Measurements from ENCODE around the gene BNIP5. TPM values are rescaled to one million over a fixed set of nuclear protein-coding genes. Genes with fewer than 3 reads are reported as not detected.

Gene BNIP5
- total and polyA plus RNA-seq, 4 donors: 2.3 TPM; not detected in 3

- no peak overlapping the region for H3K4me3 ChIP-seq (ENCODE audit: low read length in 2 of 2)
- H3K36me3 ChIP-seq (ENCODE audit: control insufficient read depth in 1 of 2, insufficient read depth in 2 of 2, low read length in 1 of 2): no peaks in the 10 kb centered on the region
- DNase-seq: no peak
- no peak for ATAC-seq (ENCODE audit: low FRiP score)
- H3K9me3 ChIP-seq (ENCODE audit: control insufficient read depth, low read length): no peaks in the 10 kb centered on the region
- H3K4me1 ChIP-seq (ENCODE audit: control insufficient read depth in 1 of 2, insufficient read depth in 2 of 2, low read length in 2 of 2): peaks cover 0 to 3% of the 10 kb centered on the region in 2 donors
- WGBS, 2 donors: 96 to 97% methylated on average over 8 of the region's 8 CpGs
- intact Hi-C loops (cut with DNase I): no loop called here
- no peak overlapping the region for H3K27ac ChIP-seq (ENCODE audit: low read depth in 1 of 2, low read length in 2 of 2)
- no peaks in the 10 kb centered on the region for H3K27me3 ChIP-seq (ENCODE audit: control insufficient read depth in 1 of 2, insufficient read depth in 2 of 2, low read length in 1 of 2)
Observed at GRCh38 chr6:36352477-36353157, 15.9 kb upstream of the BNIP5 start.

GRCh38 chr6:36350681-36351571, 14.2 kb upstream of the BNIP5 start:
- no peak overlapping the region for H3K4me3 ChIP-seq (ENCODE audit: low read length in 2 of 2)
- intact Hi-C loops (cut with DNase I): no loop called here
- ATAC-seq (ENCODE audit: low FRiP score): peak; percentile 68
- no peaks in the 10 kb centered on the region for H3K9me3 ChIP-seq (ENCODE audit: control insufficient read depth, low read length)
- no peaks in the 10 kb centered on the region for H3K27me3 ChIP-seq (ENCODE audit: control insufficient read depth in 1 of 2, insufficient read depth in 2 of 2, low read length in 1 of 2)
- H3K36me3 ChIP-seq (ENCODE audit: control insufficient read depth in 1 of 2, insufficient read depth in 2 of 2, low read length in 1 of 2): no peaks in the 10 kb centered on the region
- H3K4me1 ChIP-seq (ENCODE audit: control insufficient read depth in 1 of 2, insufficient read depth in 2 of 2, low read length in 2 of 2): peaks cover 0 to 3% of the 10 kb centered on the region in 2 donors
- 28 to 31% methylated on average over 15 of the region's 15 CpGs for WGBS, 2 donors
- peak; percentile 74 to 80 for DNase-seq
- H3K27ac ChIP-seq (ENCODE audit: low read depth in 1 of 2, low read length in 2 of 2): peak overlapping the region; percentile 38 to 95

- Histone ChIP-seq H3K4me3 (ENCODE audit: low read length in 2 of 2) (no peak overlapping the region), H3K27ac (ENCODE audit: low read depth in 1 of 2, low read length in 2 of 2) (peak overlapping the region in 1 of 2 donors; percentile 38), H3K4me1 (ENCODE audit: control insufficient read depth in 1 of 2, insufficient read depth in 2 of 2, low read length in 2 of 2) (peaks cover 0 to 3% of the 10 kb centered on the region in 2 donors), H3K36me3 (ENCODE audit: control insufficient read depth in 1 of 2, insufficient read depth in 2 of 2, low read length in 1 of 2) (no peaks in the 10 kb centered on the region), H3K9me3 (ENCODE audit: control insufficient read depth, low read length) (no peaks in the 10 kb centered on the region), H3K27me3 (ENCODE audit: control insufficient read depth in 1 of 2, insufficient read depth in 2 of 2, low read length in 1 of 2) (no peaks in the 10 kb centered on the region)
- 85 to 87% methylated on average over 4 of the region's 4 CpGs for WGBS, 2 donors
- intact Hi-C loops (cut with DNase I): no loop called here
- peak in 1 of 2 donors; percentile 12 for DNase-seq
- no peak for ATAC-seq (ENCODE audit: low FRiP score)
Observed at GRCh38 chr6:36350082-36350481, 13.4 kb upstream of the BNIP5 start.

GRCh38 chr6:36349240-36349639, 12.6 kb upstream of the BNIP5 start:
- WGBS, 2 donors: 93 to 95% methylated on average over 6 of the region's 6 CpGs
- peak in 1 of 2 donors; percentile 52 for DNase-seq
- intact Hi-C loops (cut with DNase I): no loop called here

GRCh38 chr6:36347621-36348020, 10.9 kb upstream of the BNIP5 start:
- no peaks in the 10 kb centered on the region for H3K27me3 ChIP-seq (ENCODE audit: control insufficient read depth in 1 of 2, insufficient read depth in 2 of 2, low read length in 1 of 2)
- H3K4me1 ChIP-seq (ENCODE audit: control insufficient read depth in 1 of 2, insufficient read depth in 2 of 2, low read length in 2 of 2): peaks cover 0 to 3% of the 10 kb centered on the region in 2 donors
- peak in 1 of 2 donors; percentile 23 for DNase-seq
- H3K27ac ChIP-seq (ENCODE audit: low read depth in 1 of 2, low read length in 2 of 2): no peak overlapping the region
- WGBS, 2 donors: 93% methylated on average over 4 of the region's 4 CpGs
- no peaks in the 10 kb centered on the region for H3K36me3 ChIP-seq (ENCODE audit: control insufficient read depth in 1 of 2, insufficient read depth in 2 of 2, low read length in 1 of 2)
- H3K4me3 ChIP-seq (ENCODE audit: low read length in 2 of 2): no peak overlapping the region
- no peaks in the 10 kb centered on the region for H3K9me3 ChIP-seq (ENCODE audit: control insufficient read depth, low read length)
- ATAC-seq (ENCODE audit: low FRiP score): no peak
- intact Hi-C loops (cut with DNase I): no loop called here

More at GRCh38 chr6:36349240-36349639, 12.6 kb upstream of the BNIP5 start:
- ATAC-seq (ENCODE audit: low FRiP score): no peak
- H3K4me3 ChIP-seq (ENCODE audit: low read length in 2 of 2): no peak overlapping the region
- H3K27me3 ChIP-seq (ENCODE audit: control insufficient read depth in 1 of 2, insufficient read depth in 2 of 2, low read length in 1 of 2): no peaks in the 10 kb centered on the region
- no peaks in the 10 kb centered on the region for H3K36me3 ChIP-seq (ENCODE audit: control insufficient read depth in 1 of 2, insufficient read depth in 2 of 2, low read length in 1 of 2)
- H3K27ac ChIP-seq (ENCODE audit: low read depth in 1 of 2, low read length in 2 of 2): no peak overlapping the region
- no peaks in the 10 kb centered on the region for H3K9me3 ChIP-seq (ENCODE audit: control insufficient read depth, low read length)
- H3K4me1 ChIP-seq (ENCODE audit: control insufficient read depth in 1 of 2, insufficient read depth in 2 of 2, low read length in 2 of 2): peaks cover 0 to 3% of the 10 kb centered on the region in 2 donors

DNA sequence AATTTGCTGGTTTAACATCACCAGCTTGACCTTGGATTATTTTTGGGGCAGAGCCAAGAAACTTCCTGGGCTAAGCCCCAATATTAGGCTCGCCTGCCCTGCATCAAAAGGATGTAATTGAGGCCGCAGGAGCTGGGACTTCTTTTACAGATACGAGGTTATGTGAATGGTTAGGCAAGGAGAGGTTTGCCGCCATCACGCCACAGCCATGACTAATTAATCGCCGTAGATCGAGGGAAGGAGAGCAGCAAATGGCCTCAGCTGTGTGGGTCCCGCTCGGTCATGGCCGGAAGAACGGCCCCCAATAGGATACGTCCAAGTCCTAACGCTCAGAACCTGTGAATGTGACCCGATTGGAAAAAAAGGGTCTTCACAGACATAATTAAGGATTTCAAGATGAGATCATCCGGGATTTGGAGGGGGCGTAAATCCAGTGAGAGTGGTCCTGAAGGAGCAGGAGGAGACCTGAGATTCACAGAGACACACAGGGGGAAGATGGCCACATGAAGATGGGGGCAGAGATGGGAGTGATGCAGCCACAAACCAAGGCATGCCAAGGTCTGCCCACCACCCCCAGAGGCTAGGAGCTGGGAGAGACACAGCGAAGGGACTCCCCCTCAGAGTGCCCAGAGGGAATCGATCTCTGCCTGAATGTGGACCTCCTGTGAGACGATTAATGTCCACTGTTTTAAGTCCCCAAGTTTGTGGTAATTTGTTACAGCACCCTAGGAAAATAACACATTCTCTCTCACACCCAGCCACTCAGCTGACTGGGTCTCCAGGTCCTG, 10.0 kb upstream of the BNIP5 start:
- intact Hi-C loops (cut with DNase I): no loop called here
- Histone ChIP-seq H3K27ac (ENCODE audit: low read depth in 1 of 2, low read length in 2 of 2) (no peak overlapping the region), H3K4me3 (ENCODE audit: low read length in 2 of 2) (no peak overlapping the region), H3K4me1 (ENCODE audit: control insufficient read depth in 1 of 2, insufficient read depth in 2 of 2, low read length in 2 of 2) (peaks cover 0 to 3% of the 10 kb centered on the region in 2 donors), H3K36me3 (ENCODE audit: control insufficient read depth in 1 of 2, insufficient read depth in 2 of 2, low read length in 1 of 2) (no peaks in the 10 kb centered on the region), H3K27me3 (ENCODE audit: control insufficient read depth in 1 of 2, insufficient read depth in 2 of 2, low read length in 1 of 2) (no peaks in the 10 kb centered on the region), H3K9me3 (ENCODE audit: control insufficient read depth, low read length) (no peaks in the 10 kb centered on the region)
- WGBS, 2 donors: 93% methylated on average over 20 of the region's 20 CpGs
- ATAC-seq (ENCODE audit: low FRiP score): no peak
- DNase-seq: peak in 1 of 2 donors; percentile 60

DNA sequence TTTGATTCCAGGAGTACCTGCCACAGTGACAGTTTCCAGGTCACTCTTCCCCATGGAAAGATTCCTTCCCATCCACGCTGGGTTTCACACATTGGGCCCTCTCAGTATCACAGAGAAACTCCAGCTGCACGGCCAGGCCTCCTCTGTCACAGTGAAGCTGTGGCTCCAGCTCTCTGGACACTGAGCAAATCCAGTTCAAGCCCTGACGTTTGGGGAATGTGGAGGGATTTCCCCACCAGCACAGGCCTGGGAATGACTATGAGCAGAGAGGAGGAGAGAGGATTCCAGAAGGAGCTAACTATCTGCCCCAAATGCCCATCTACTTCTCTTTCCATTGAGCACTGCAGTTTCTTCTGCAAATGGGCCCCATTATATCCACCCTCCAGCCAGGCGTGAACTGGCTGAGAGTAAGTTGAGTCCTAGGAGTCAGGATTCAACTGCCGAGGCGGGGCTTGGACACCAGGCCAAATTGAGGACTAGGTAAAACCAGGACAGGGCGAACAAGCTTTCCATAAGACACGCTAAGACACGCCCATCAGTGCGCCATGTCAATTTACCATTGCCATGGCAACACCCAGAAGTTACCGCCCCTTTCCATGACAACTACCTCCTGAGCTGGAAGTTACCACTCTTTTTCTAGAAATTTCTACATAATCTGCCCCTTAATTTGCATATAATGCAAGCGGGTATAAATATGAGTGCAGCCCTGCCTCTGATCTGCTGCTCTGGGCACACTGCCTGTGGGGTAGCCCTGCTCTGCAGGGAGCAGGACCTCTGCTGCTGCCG, 9.2 kb upstream of the BNIP5 start:
- peak in 1 of 2 donors; percentile 36 for DNase-seq
- Histone ChIP-seq H3K36me3 (ENCODE audit: control insufficient read depth in 1 of 2, insufficient read depth in 2 of 2, low read length in 1 of 2) (no peaks in the 10 kb centered on the region), H3K27ac (ENCODE audit: low read depth in 1 of 2, low read length in 2 of 2) (no peak overlapping the region), H3K4me3 (ENCODE audit: low read length in 2 of 2) (no peak overlapping the region), H3K4me1 (ENCODE audit: control insufficient read depth in 1 of 2, insufficient read depth in 2 of 2, low read length in 2 of 2) (peaks cover 0 to 3% of the 10 kb centered on the region in 2 donors), H3K9me3 (ENCODE audit: control insufficient read depth, low read length) (no peaks in the 10 kb centered on the region), H3K27me3 (ENCODE audit: control insufficient read depth in 1 of 2, insufficient read depth in 2 of 2, low read length in 1 of 2) (no peaks in the 10 kb centered on the region)
- ATAC-seq (ENCODE audit: low FRiP score): no peak
- intact Hi-C loops (cut with DNase I): no loop called here
- 86 to 87% methylated on average over 13 of the region's 13 CpGs for WGBS, 2 donors
